Activated CD8-positive, alpha-beta T cell treated with anti-CD3 and anti-CD28 coated beads for 36 hours (primary cell): Measurements from ENCODE around the gene PCGF5. TPM values are rescaled to one million over a fixed set of nuclear protein-coding genes. Genes with fewer than 3 reads are reported as not detected.
"Not testable (repeated sequence)": the region's sequence is repeated elsewhere in the genome, so short reads cannot be mapped to it uniquely, and the experiment has no call there.

ENCODE experiments used
- ATAC-seq: fragments of 200-7000 bp; cut with Tn5 transposase; one replicate; pipeline ENCODE4 v1.10.0; 2021; ENCODE audit warnings: mild to moderate bottlenecking, moderate library complexity
- CTCF ChIA-PET: fragments of 350-600 bp; sonication (Branson Sonifier 250); formaldehyde crosslinking; loops from one replicate; lab custom pipeline; 2021; ENCODE audit warnings: antibody characterized with exemption; lab: Charles Lee
- POLR2A ChIA-PET: fragments of 350-600 bp; sonication (Branson Sonifier 250); formaldehyde crosslinking; loops from one replicate; lab custom pipeline; 2021; ENCODE audit warnings: antibody characterized with exemption; lab: Charles Lee
- DNase-seq: peaks from one replicate; pipeline ENCODE4 v3.0.0-alpha.2; 2020
- H3K27ac Mint-ChIP-seq: one replicate; pipeline ENCODE4 v1.8.0; 2021; ENCODE audit warnings: mild to moderate bottlenecking, mixed read lengths
- H3K27me3 Mint-ChIP-seq: one replicate; pipeline ENCODE4 v1.8.0; 2021; ENCODE audit warnings: mixed read lengths
- H3K36me3 Mint-ChIP-seq: one replicate; pipeline ENCODE4 v1.8.0; 2021; ENCODE audit warnings: low read depth, mixed read lengths
- H3K4me1 Mint-ChIP-seq: one replicate; pipeline ENCODE4 v1.8.0; 2021; ENCODE audit warnings: low read depth, mixed read lengths
- H3K4me3 Mint-ChIP-seq: one replicate; pipeline ENCODE4 v1.8.0; 2021; ENCODE audit warnings: mild to moderate bottlenecking, moderate library complexity, mixed read lengths
- H3K9me3 Mint-ChIP-seq: one replicate; pipeline ENCODE4 v1.8.0; 2021; ENCODE audit warnings: mixed read lengths
- CTCF ChIP-seq: fragments of 200-600 bp; IDR thresholded peaks from one replicate; pipeline ENCODE4 v1.8.0; 2022; ENCODE audit warnings: antibody characterized with exemption, mild to moderate bottlenecking
- intact Hi-C: fragments of 100-400 bp; cut with micrococcal nuclease; formaldehyde crosslinking; loops from one replicate; pipeline ENCODE4 v1.10.0; 2022
- total RNA-seq, 2 experiments: library from RNA; stranded (reverse); gene quantifications; one replicate each; pipeline ENCODE4 v1.2.3, GENCODE V29; 2021

Gene PCGF5
- total RNA-seq, 2 experiments from 2014 or later = 34.8 to 36.9 TPM

GRCh38 chr10:91251430-91252056 is 31.1 kb downstream of the PCGF5 start:
- H3K4me1 Mint-ChIP-seq = peaks cover 4% of the 10 kb centered on the region
- intact Hi-C loops = loop anchor here (2.0 to 5.0 kb wide), 3 partner anchors 163 to 339 kb away; no protein-coding TSS in a partner anchor
- peaks cover 42% of the 10 kb centered on the region for H3K36me3 Mint-ChIP-seq
- H3K9me3 Mint-ChIP-seq = no peaks in the 10 kb centered on the region
- ChIA-PET CTCF (interaction anchor here (0.7 to 7.8 kb wide), 50 partner anchors 9 to 377 kb away, joined by 3 to 184 read pairs (median 4); partner anchors contain the start of gene PCGF5), POLR2A (interaction anchor here (1.6 to 2.1 kb wide), 2 partner anchors 90 to 245 kb away, joined by 9 to 11 read pairs; no protein-coding TSS in a partner anchor)
- H3K4me3 Mint-ChIP-seq = no peak overlapping the region
- H3K27me3 Mint-ChIP-seq = no peaks in the 10 kb centered on the region
- ATAC-seq = peak; percentile 73
- H3K27ac Mint-ChIP-seq = no peak overlapping the region
- peak; percentile 93 for TF ChIP-seq CTCF
- DNase-seq = peak; percentile 52

- Mint-ChIP-seq H3K9me3 (no peaks in the 10 kb centered on the region), H3K27ac (no peak overlapping the region), H3K36me3 (peaks cover 44% of the 10 kb centered on the region), H3K4me1 (peaks cover 4% of the 10 kb centered on the region), H3K27me3 (no peaks in the 10 kb centered on the region), H3K4me3 (no peak overlapping the region)
- ATAC-seq = no peak
- intact Hi-C loops = loop anchor here (5.0 kb wide), 1 partner anchor 341 kb away; no protein-coding TSS in a partner anchor
- POLR2A ChIA-PET = no interaction called here
- no peak for TF ChIP-seq CTCF
- CTCF ChIA-PET = interaction anchor here (3.0 to 7.8 kb wide), 6 partner anchors 46 to 341 kb away, joined by 13 to 184 read pairs (median 43); no protein-coding TSS in a partner anchor
- DNase-seq = no peak
Measured at GRCh38 chr10:91253300-91253699, 32.8 kb downstream of the PCGF5 start.

GRCh38 chr10:91257310-91257709 is 36.8 kb downstream of the PCGF5 start:
- DNase-seq (no peak), ATAC-seq (no peak)
- POLR2A ChIA-PET = no interaction called here
- Mint-ChIP-seq H3K27ac (no peak overlapping the region), H3K36me3 (peaks cover 56% of the 10 kb centered on the region), H3K4me3 (no peak overlapping the region), H3K27me3 (no peaks in the 10 kb centered on the region), H3K9me3 (no peaks in the 10 kb centered on the region), H3K4me1 (no peaks in the 10 kb centered on the region)
- intact Hi-C loops = no loop called here
- CTCF ChIA-PET = interaction anchor here (0.9 kb wide), 1 partner anchor 251 kb away, joined by 3 read pairs; no protein-coding TSS in a partner anchor
- TF ChIP-seq CTCF = no peak

- H3K4me3 Mint-ChIP-seq, H3K4me1 Mint-ChIP-seq, H3K9me3 Mint-ChIP-seq, POLR2A ChIA-PET, intact Hi-C loops, H3K27ac Mint-ChIP-seq, H3K27me3 Mint-ChIP-seq, ATAC-seq, DNase-seq: not testable (repeated sequence)
- peaks cover 29% of the 10 kb centered on the region for H3K36me3 Mint-ChIP-seq
- CTCF ChIA-PET = interaction anchor here (1.1 to 3.5 kb wide), 7 partner anchors 8 to 349 kb away, joined by 3 to 14 read pairs (median 6); no protein-coding TSS in a partner anchor
Measured at GRCh38 chr10:91260417-91260816, 40.0 kb downstream of the PCGF5 start.

- Mint-ChIP-seq H3K27me3 (no peaks in the 10 kb centered on the region), H3K9me3 (no peaks in the 10 kb centered on the region), H3K27ac (no peak overlapping the region), H3K4me3 (no peak overlapping the region), H3K36me3 (peaks cover 6% of the 10 kb centered on the region), H3K4me1 (no peaks in the 10 kb centered on the region)
- intact Hi-C loops = no loop called here
- ATAC-seq (no peak), DNase-seq (no peak)
- ChIA-PET CTCF (interaction anchor here (1.1 to 1.6 kb wide), 2 partner anchors 16 to 27 kb away, joined by 4 read pairs; no protein-coding TSS in a partner anchor), POLR2A (interaction anchor here (1.1 kb wide), 1 partner anchor 27 kb away, joined by 3 read pairs; no protein-coding TSS in a partner anchor)
- TF ChIP-seq CTCF = no peak
Measured at GRCh38 chr10:91271886-91272285, 51.4 kb downstream of the PCGF5 start.
